NCI-H69 (cell line): ENCODE data around the gene PPP2R2B.

Experiments used
- DNase-seq: peaks from one replicate; lab custom pipeline; 2025; lab: John Stamatoyannopoulos, UW

Gene PPP2R2B

DNA sequence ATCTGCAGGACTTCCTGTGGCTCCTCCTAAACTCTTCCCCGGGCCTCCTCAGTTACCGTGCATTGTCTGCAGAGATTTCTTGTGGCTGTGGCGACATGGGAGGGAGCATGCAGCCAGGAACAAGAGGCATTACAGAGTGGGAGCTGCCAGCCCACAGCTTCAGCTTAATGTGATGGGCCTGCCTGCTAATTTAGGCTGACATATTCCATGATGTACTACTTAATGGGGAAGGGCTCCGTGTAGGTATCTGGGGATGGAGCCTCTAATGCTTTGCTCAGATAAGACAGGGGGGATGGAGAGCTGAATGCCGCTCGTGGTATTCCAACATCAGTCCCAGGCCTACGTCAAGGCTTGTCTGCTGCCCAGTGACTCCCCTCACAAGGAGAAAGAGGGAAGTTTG lies 225.0 kb downstream of the PPP2R2B start:
- DNase-seq, result no peak

DNA sequence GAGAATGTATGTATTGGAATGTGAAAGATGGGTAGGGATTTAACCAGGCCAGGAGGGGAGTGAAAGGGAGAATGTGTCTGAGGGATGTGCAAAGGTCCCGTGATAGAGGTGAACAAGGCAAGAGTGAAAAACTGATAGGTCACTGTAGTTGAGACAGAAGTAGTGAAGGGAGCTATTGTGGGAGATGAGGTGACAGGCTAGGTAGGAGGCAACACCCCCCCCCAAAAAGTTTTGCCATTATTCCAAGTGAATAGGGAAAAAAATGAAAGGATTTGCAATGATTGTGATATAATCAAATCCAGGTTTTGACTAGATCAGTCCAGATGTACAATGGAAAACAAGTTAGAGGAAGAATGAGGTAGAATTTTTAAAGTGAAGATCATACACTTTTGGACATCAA lies 226.0 kb downstream of the PPP2R2B start:
- DNase-seq, result no peak

DNA sequence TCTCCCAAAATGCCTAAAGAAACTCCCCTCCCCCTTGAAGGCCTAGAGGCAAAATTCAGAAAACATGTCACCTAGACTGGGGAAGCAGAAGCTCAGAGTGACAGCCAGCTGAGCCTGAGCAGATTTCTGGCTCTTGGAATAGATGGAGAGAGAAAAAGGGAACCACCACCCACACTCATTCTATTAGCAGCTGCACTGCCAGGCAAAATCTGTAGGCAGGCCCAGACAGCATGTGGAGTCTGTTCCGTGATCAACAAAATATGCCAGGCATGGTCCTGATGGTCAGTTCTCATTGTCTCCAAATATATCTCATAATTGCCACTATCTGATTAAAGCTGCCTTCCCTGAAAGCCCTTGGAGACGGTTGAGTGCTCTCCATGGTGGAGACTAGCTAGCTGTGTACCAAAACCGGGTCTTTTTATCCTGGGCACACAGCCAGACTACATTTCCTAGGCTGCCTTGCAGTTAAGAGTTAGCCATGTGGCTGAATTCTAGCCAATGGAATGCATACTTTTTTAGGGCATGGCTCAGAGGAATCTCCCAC lies 230.8 kb downstream of the PPP2R2B start:
- peak; percentile 75 for DNase-seq

DNA sequence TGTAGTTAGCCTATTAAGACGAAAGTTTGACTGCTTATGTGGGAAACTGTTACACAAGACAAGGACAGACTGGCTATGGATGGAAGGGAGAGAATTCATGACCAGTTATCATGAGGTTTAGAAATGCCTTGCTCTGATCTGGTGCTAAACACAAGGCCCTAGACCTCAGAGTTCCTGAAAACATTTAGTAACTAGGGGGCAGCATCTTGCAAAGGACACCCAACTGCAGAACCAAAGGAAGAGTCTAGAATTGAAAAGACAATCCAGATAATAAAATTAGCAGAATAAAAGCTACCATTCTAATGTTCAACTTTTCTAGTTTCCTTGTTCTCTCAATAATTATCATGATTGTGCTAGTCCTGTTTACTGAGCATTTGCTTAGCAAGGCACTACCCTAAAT lies 232.1 kb downstream of the PPP2R2B start:
- DNase-seq, result peak; percentile 14

DNA sequence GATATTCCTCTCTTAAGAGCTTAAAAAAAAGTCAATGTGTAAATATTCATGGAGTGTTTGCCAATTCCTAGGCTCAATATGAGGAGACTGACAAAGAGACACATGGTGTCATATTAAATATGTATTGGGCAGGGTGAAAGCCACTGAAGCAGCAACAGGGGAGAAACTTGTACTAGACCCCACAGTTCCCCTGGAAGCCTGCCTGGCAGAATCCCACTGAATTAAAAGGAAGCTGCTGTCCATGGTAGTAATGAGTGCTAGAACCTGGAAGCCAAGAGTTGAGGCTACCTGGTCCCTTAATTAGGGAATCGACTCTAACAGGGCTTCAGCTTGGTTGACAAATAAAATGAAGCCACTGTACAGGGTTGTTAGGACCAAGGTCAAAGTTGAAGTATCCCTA lies 233.2 kb downstream of the PPP2R2B start:
- DNase-seq, result no peak

DNA sequence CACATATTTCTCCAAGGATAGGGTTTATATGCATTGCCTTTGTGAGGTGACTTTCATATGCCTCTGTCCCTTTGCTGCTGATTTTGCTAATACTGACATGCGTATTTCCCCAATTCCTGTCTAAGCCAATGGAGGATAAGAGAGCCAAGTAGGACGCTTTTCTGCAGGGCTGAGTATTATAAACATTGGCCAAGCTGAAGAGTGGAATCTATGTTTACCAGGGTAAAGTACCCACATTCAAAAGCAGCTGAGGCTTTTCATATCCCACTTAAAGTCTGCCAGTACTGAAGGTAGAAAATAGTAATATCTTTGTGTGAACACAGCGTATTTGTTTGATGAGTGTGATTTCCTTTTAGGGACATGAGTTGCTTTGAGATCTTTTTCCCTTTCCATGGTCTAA lies 233.7 kb downstream of the PPP2R2B start:
- no peak for DNase-seq

DNA sequence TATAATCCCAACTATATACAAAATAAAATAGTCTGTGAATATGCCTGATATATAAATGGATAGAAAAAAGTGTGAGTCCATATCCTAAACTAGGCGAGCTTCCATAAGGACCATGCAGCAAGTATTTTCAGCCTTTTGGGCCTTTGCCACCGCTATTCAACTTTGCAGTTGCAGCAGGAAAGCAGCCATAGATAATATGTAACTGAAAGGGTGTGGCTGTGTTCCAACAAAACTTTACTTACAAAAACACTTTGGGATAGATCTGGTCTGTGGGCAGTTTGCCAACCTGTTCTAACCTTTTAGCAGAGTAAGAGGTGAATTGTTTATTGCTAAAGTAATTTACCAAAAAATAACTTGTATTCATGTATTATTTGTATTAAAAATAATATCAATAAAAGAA lies 234.8 kb downstream of the PPP2R2B start:
- peak; percentile 13 for DNase-seq

DNA sequence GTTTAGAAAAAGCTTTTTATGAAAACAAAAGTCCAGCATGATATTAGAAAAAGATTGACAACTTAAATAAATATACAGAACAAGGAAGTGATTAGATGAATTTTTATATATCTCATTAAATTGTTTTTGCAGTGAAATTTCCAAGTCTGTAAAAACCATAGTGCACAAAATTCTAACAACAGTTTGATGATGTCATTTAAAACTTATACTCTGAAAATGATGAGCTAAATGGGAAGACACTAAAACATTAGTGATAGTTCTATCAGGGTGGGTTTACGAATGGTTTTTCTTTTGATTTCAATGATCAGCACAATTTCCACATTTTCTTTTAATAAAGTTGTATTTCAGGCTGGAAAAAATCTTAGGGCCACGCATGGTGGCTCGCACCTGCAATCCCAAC lies 236.1 kb downstream of the PPP2R2B start:
- no peak for DNase-seq

DNA sequence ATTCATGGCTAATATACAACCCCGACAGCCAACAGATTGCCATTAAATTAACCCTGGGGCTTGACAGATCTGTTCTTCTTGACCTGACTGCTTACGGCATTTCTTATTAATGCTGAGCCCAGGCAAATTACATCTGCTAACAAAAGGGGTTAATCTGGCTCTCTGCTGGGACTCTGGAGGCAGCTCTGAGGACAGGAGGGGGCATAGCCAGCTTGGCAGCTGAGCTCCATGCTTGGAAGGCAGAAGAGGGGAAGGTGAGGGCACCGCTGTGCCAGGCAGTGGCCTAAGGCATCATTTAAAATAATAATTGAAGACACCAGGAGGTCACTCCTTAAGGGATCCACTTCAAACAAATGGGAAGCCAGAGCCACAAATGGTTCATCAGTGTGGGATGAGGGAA lies 236.6 kb downstream of the PPP2R2B start:
- DNase-seq, result peak; percentile 95

DNA sequence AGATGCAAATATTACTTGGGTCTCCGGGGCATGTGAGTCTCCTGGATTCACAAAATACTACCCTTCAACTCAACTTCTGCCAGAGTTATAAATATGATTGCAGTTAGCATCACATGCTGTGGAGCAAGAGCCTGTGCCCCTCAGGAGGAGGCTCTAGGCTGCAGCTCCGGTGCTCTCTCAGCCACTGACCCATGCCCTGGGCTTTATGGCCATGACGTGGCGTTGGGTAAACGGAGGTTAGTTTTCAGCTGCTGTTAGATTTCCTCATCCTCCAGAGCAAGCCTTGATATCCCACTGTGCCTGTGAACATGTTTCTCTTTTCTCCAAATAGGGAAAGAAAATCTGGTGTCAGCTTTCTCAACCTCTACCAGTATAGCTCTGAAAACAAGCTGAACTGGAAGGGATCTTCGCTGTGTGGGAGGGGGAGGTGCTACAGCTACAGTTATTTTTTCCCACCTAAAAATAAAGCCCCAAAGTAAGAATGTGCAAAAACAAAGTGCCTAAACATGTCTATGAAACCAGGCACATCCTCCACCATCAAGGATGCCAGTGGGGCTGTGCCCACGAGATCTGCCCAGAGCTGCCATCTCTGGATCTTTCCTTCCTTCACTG lies 238.2 kb downstream of the PPP2R2B start:
- peak; percentile 80 for DNase-seq

DNA sequence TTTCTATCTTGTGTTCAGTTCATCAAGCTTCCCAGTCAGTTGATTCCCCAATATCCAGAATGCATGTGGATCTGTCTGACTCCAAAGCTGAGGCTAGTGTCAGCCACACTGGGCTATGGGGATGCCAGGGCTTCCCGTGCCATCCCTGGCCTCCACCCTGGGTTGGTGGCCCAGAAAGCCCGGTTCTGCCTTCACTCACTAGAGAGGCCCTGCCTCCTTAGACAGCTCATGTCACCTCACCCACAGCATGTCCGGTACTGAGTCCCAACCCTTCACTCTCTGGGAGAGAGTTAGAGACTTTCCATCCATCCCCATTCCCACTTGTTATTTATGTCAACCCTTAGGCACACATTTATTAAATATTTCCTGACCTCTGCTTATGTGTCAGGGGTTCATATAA lies 243.1 kb downstream of the PPP2R2B start:
- DNase-seq, result no peak

DNA sequence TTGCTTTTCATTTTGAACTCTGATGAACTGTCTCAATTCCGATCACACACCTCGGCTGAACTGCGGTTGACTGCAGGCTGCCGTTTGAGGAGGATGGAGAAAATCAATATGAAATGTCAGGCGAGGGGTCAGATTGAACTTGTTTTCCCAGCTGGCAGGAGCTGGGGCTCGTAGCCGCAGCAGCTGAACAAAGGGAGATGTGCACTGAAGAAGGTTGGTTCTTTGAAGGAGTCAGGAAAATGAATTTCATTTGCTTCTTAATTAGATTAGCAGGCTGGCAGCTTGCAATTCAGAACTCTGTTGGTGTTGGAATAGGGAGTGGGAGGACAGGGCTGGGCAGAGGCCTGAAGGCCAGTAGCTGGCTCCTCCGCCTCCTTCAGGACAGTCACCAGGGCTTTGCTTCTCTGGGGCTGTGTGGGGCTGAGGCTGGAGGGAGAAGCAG lies 245.2 kb downstream of the PPP2R2B start:
- peak; percentile 77 for DNase-seq

DNA sequence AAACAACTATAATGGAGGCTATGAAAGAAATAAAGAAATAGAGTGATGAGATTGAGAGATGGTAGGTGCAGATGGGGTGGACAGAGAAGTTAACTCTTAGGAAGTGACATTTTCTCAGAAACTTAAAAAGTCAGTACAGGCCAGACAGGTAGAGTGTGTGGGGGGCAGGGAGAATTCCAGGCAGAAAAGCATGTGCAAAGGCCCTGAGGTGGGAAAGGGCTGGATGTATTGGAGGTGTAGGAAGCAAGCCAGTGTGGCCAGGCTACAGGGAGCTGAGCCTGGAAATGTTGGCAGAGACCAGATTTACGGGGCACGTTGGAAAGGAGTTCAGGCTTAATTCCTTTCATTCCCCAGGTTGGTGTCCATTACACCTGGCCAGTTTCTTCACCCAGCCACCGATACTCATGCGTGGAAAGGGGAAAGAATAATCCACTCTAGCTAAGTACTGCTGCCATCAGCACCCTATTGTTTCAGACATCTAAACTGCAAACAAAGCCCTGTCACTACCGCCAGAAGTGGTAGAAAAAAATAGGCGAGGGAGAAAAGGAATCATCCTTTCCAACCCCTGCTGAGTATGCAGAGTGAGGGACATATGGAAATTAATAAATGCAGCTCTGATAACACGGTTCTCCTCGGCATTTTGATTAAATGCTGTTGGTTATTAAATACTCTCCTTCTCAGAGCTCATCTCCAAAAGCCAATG lies 245.8 kb downstream of the PPP2R2B start:
- DNase-seq, result peak; percentile 74

DNA sequence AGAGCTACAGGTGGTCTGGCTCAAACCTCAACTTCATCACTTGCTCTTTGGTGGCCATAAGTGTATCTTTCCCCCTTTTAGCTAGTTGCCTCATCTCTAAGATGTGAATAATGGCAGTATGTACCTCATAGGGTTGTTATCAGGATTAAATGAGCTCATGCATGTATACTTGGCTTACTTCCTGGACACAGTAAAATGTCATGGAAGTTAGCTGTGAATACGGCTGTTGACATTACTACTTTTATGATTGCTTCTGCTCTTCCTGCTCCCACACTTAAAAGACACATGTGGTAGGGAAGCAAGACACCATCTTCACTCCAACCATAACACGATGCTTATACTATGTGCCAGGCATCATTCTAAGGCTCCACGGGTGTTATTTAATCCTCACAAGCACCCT lies 248.1 kb downstream of the PPP2R2B start:
- no peak for DNase-seq

DNA sequence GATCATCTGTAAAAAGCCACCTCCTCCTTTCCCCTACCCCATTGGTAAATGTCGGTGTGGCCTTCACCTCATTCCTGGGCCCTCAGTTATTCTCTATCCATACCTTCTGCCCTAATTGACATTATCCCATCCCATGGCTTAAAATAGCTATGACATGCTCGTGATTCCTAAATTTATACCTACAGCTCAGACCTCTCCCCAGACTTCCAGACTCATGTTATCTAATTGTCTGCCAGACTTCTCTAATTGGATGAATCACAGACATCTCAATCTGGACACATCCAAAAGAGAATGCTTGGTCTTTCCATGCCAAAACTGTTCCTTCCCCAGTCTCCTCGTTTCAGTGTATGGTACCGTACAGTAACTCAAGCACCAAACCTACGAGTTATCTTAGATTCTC lies 249.6 kb downstream of the PPP2R2B start:
- DNase-seq, result no peak

DNA sequence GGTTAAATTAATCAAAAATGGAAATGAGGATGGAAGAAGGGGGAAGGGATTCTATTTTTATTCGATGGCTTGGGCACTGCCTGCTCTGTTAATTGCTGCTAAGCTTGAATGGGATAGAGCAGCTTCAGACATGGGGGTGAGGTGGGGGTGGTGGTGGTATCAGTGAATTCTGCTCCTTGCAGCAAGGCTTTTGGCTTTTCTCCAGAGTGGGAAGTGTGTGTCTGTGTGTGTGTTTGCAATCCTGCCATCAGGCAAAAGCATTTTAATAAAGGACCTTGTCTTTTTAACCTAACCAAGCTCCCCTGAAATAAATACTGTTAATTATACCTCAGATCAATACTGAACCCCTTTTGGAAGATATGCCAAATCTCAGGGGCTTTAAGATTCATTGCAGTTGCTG lies 251.6 kb downstream of the PPP2R2B start:
- DNase-seq, result peak; percentile 25

DNA sequence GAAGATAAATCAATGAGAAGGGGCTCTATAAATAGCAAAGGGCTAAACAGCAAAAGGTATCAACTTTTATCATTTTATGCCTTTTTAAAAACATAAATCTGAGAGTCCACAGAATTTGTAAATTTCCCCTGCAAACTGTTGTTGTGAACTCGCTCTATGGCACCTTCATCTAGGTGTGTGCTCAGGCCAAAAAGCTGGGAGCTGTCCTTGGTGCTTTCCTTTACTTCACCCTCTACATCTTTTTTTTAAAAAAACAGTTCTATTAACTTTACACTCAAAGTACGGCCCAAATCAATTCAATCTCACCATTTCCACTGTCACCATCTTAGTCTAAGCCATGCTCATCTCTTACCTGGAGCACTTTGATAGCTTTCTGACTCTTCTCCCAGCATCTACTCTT lies 254.4 kb downstream of the PPP2R2B start:
- DNase-seq, result no peak

DNA sequence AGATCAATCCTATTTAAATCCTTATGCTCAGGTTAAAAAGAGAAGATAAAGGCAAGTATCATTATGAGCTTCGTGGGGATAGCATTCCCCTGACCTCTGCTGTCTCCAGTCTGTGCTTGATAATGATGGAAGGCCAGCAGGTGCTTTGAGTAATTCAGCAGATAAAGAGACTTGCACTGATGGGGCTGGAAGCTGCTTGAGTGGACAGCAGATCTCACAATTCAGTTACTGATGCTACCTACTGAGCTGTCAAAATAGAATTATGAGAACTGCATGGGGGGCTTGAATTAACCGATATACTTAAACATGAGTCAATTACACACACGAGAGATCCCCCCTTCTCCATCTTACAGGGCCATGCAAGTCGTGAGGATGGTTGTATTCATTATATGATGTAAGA lies 254.9 kb downstream of the PPP2R2B start:
- DNase-seq, result peak; percentile 17

DNA sequence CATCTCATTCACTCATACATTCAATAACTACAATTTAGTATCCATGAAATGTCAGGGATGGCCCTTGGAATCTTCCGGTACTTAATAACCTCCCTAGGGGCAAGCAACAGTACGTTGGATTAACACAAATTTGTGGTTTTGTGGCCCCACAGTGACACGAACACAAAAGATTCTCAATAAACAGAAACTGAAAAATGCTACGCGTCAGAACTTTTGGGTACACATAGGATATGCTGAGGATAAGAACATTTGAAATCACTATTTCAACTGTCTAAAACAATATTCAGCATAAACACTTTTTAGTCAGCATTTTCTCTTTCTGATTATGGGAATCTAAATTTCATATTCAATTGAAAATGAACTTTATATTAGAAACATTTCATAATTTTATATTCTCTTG lies 255.5 kb downstream of the PPP2R2B start:
- no peak for DNase-seq

DNA sequence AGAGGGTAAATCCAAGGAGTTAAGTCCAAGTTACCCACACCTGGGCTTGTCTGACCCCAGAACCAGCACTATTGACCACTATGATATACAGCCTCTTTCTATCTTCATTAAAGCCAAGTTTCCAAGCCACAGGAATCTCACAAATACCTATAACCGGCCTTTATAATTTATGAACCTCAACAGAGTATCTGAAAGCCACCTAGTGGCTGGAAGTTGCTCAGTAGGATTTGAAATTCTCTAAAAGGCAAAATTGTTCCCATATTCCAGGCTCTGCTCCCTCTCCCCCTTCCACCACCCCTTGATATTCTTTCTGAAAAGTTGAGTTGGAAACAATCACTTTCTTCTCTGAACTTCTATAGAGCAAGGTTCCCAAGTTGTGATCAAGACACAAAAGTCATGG lies 256.2 kb downstream of the PPP2R2B start:
- DNase-seq, result peak; percentile 23

DNA sequence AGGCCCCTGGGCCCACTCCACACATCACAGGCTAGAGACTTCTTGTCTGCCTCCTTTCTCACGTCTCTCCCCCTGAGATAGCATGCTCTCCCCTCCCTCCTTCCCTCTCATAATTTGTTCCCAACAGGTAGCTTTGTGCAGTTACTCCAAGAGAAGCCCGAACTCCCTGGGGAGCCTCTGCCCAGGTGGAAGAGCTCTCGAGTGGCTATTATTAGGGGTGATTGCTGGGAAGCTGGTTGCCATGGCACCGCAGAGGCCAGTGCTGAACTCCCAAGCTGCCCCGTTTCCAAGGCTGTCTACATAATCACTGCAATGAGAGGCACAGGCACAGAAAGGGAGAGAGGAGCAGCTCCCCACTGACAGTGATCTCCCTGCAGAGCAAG lies 257.9 kb downstream of the PPP2R2B start:
- DNase-seq, result peak; percentile 99

DNA sequence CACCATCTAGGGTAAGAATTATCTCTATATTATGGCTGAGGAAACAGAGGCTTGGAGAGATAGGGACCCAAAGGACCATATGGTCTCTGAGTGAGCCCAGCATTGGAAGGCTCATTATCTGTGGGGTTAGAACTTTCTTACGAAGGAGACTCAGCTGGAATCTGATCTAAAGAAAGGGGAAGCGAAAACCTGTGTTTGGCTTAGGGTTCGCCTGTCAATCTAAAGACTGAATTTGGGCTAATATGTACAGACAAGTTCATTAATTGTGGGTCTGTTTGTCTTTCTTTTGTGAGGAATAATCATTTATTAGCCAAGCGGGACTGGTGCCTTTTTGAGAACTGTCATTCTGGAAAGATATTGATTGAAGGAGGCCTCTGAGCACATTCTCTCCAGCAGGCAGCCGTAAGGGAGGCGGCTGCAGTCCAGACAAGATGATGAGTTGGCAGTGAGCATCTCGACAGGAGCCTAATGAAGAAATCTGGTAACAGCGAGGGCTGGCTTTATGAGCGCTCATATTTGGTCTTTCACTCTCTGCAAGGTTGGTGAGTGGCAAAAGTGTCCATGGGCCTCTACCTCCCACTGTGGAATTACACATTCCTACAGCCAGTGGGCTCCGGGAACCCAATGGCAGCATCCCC lies 258.4 kb downstream of the PPP2R2B start:
- DNase-seq, result peak; percentile 67

DNA sequence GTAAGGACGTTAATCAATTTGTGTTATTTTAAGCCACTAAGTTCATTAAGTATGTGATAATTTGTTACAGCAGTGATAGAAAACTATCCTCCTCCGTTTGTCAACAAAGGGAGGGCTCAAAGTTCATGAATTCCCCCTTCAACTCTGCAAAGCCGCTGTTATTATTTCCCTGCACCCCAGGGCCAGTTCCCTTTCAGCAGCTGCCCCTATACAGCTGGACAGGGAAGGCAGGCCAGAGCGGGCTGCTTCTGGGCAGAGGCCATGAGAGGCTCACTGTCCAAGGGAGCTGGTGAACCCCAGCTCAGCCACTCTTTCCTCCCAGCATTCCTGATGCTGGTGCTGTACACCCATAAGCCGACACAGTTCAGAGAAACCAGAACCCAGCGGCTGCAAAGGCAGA lies 260.1 kb downstream of the PPP2R2B start:
- no peak for DNase-seq
